SKM-1 treated with dmso at 0.1 percent for 144 hours (cell line): ENCODE data around the gene BET1.

ENCODE experiments used
- DNase-seq: peaks from one replicate; lab custom pipeline; 2025; ENCODE audit not compliant: unreplicated experiment; lab: John Stamatoyannopoulos, UW

Gene BET1

DNA sequence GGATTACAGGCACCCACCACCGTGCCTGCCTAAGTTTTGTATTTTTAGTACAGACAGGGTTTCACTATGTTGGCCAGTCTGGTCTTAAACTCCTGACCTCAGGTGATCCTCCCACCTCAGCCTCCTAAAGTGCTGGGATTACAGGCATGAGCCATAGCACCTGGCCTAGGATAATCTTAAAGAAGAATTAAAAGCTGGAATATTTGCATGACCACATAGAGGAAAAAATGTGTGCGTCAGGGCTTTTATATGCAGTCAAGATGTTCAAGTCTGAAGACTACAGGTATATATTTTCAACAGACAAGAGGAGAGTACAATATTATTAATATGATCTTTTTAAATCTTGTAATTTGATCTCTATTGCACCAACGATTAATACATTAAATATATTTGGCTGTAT lies 43.2 kb downstream of the BET1 start:
- DNase-seq = no peak

- DNase-seq = no peak
Measured at GRCh38 chr7:93958651-93959050, 45.5 kb downstream of the BET1 start.

DNA sequence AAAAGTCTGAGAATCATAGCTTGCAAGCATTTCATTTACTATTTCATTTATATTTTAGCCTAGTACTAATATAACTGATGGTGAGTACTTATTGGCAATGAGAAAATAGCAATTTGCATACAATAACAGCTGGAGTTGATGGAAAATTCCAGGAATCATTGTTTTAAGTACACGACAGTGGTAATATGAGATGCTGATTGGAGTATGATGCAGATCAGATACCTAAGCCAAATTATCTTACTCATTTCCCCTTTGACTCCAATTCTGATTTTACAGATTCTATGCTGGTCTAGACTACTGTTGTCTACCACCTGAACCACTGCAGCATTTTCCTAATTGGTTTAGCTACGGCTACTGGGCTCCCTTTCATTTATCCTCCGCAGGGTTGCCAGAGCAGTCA lies 45.9 kb downstream of the BET1 start:
- no peak for DNase-seq

- DNase-seq = no peak
Measured at GRCh38 chr7:93957767-93958166, 46.4 kb downstream of the BET1 start.

- DNase-seq = no peak
Measured at GRCh38 chr7:93955304-93955703, 48.9 kb downstream of the BET1 start.

DNA sequence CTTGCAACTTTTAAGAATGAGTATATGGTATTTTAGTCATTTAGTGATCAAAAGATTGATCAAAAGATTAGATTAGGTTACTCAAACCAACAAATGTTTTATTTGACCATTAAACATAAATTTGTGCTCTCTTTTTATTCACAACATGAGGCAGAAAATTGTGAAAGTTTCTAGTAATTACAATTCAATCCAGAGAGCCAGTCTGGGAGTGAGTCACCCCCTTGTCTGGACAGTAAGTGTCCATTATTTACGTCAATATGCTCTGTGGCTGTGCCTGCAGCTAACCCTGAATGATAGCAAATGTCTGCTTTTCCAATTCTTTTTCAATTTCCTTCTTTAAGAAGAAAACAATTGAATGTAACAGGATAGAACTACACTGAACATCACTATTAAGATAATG lies 54.7 kb downstream of the BET1 start:
- DNase-seq = no peak

GRCh38 chr7:93948873-93949272 lies 55.3 kb downstream of the BET1 start:
- no peak for DNase-seq

GRCh38 chr7:93948106-93948505 lies 56.0 kb downstream of the BET1 start:
- no peak for DNase-seq

- DNase-seq = no peak
Measured at GRCh38 chr7:93945756-93946535, 58.2 kb downstream of the BET1 start.

DNA sequence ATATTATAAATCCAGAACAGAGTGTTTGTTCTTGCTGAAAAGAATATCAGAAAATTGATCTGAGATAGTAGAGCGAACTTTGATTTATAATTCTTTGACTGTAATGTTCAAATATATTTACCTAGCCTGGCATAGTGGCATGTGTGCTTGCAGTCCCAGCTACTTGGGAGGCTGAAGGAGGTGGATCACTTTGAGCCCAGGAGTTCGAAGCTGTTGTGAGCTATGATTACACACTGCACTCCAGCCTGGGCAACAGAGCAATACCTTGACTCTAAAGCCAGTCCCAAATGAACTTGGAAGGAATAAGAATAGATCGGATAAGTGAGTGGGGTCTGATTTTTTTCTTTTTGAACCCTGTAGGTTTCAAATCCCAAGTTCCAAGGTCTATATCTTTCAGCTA lies 59.1 kb downstream of the BET1 start:
- no peak for DNase-seq

- DNase-seq = no peak
Measured at GRCh38 chr7:93944673-93945072, 59.5 kb downstream of the BET1 start.

- no peak for DNase-seq
Measured at GRCh38 chr7:93943816-93944540, 60.2 kb downstream of the BET1 start.
